Bronchial epithelial cell (primary cell): ENCODE data around the gene TNS2. TPM values are rescaled to one million over a fixed set of nuclear protein-coding genes. Genes with fewer than 3 reads are reported as not detected.

Experiments
- DNase-seq: peaks from one replicate; pipeline ENCODE4 v3.0.0-alpha.2; 2010; ENCODE audit warnings: low read depth
- FAIRE-seq: peaks from 2 replicates; lab custom pipeline; 2011; peaks lifted over from hg19 to GRCh38; lab: Jason Lieb, UNC
- H3K27me3 ChIP-seq: 2 replicates; pipeline ENCODE4 v1.5.1; 2011; ENCODE audit warnings: low read length; ENCODE audit not compliant: control insufficient read depth, insufficient read depth
- H3K36me3 ChIP-seq: 2 replicates; pipeline ENCODE4 v1.5.1; 2011; ENCODE audit warnings: low read length; ENCODE audit not compliant: control insufficient read depth, insufficient read depth
- H3K4me3 ChIP-seq: 2 replicates; pipeline ENCODE4 v1.5.1; 2011; ENCODE audit warnings: mild to moderate bottlenecking, low read depth, low read length, control low read depth
- total RNA-seq: library from RNA; depleted of rRNA; stranded (reverse); fragments of >200 nt; gene quantifications from 2 replicates; pipeline ENCODE4 v1.2.1, GENCODE V29; 2014
- TF ChIP-seq, protein P1 (sequence below): IDR thresholded peaks from 2 replicates; pipeline ENCODE4 v1.5.1; 2011; ENCODE audit warnings: mild to moderate bottlenecking, moderate library complexity, low read length, control low read depth, inconsistent platforms; ENCODE audit not compliant: insufficient read depth, severe bottlenecking

Gene TNS2
- total RNA-seq, 1 donor from 2014 or later: 1.3 TPM

- no peaks in the 10 kb centered on the region for H3K27me3 ChIP-seq
- peaks cover 8% of the 10 kb centered on the region for H3K36me3 ChIP-seq
- TF ChIP-seq, protein P1, sequence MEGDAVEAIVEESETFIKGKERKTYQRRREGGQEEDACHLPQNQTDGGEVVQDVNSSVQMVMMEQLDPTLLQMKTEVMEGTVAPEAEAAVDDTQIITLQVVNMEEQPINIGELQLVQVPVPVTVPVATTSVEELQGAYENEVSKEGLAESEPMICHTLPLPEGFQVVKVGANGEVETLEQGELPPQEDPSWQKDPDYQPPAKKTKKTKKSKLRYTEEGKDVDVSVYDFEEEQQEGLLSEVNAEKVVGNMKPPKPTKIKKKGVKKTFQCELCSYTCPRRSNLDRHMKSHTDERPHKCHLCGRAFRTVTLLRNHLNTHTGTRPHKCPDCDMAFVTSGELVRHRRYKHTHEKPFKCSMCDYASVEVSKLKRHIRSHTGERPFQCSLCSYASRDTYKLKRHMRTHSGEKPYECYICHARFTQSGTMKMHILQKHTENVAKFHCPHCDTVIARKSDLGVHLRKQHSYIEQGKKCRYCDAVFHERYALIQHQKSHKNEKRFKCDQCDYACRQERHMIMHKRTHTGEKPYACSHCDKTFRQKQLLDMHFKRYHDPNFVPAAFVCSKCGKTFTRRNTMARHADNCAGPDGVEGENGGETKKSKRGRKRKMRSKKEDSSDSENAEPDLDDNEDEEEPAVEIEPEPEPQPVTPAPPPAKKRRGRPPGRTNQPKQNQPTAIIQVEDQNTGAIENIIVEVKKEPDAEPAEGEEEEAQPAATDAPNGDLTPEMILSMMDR: peak; percentile 15
- no peak for FAIRE-seq
- DNase-seq: peak; percentile 66
- H3K4me3 ChIP-seq: no peak overlapping the region
Measured at GRCh38 chr12:53051058-53051880, 1.4 kb downstream of the TNS2 start.

DNA sequence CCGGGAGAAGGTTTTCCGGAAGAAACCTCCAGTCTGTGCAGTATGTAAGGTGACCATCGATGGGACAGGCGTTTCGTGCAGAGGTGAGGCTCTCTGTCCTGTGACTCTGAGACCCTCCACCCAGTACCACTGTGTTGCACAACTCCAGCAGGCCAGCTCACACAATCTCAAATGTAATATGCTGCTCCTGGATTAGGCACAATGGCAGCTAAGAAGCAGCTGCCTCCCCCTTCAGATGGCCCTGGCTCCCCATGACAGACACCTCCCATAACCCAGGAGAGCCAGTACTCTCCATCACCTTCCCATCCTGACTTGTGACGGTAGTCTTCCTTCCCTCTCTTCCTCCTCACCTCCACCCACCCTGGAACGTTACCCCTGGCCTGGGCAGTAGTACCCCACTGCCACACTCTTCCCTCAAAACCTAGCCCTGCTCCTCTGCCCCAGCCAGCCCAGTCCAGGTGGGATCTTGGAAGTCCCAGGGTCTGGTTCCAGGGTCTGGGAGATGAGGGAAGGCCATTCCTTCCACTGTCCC lies 2.1 kb downstream of the TNS2 start:
- no peaks in the 10 kb centered on the region for H3K27me3 ChIP-seq
- TF ChIP-seq, protein P1: no peak
- DNase-seq: no peak
- peaks cover 10% of the 10 kb centered on the region for H3K36me3 ChIP-seq
- no peak for FAIRE-seq
- H3K4me3 ChIP-seq: no peak overlapping the region

GRCh38 chr12:53052419-53053217 lies 2.8 kb downstream of the TNS2 start:
- no peak for FAIRE-seq
- H3K36me3 ChIP-seq: peaks cover 10% of the 10 kb centered on the region
- DNase-seq: peak; percentile 34
- H3K27me3 ChIP-seq: no peaks in the 10 kb centered on the region
- TF ChIP-seq, protein P1: no peak
- no peak overlapping the region for H3K4me3 ChIP-seq

DNA sequence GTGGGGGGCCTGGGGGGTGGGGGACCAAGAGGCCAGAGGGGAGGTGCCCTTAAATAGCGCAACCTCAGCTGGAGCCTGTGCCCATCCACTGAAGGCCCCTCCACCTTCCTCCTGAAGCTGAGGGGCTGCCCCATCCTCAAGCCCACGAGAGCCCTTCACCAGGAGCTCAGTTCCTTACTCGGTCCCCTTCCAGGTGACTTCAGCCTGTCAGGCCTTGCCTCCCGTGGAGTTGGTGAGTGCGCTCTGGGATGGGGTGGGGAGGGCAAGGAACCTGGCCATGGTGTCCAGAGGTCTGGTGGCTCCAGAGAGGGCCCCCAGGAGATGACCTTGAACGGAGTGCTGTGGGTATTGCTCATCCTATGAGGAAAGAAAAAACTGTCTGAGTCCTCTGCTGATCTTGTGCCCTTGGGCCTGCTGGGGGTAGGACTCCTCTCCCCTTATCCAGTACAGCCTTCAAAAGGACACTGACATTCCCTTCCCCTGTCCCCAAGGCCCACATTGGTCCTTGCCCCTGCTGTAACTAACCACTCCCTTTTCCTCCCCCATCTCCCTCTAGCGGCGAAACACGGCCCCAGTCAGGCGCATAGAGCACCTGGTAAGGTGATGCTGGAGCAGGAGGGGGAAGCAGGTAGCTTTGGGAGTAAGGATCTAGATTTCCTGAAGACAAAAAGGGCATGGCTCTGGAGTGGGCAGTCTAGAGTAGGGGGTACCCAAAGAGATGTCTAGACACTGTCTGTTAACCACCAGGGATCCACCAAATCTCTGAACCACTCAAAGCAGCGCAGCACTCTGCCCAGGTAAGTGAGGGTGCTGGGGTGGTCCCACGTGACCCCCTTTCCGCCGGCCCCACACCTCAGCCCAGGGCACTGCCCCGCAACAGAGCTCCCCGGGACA lies 3.6 kb downstream of the TNS2 start:
- FAIRE-seq (no peak), DNase-seq (peak; percentile 73)
- H3K4me3 ChIP-seq: peak overlapping the region; percentile 64
- TF ChIP-seq, protein P1: peak; percentile 86
- H3K27me3 ChIP-seq: no peaks in the 10 kb centered on the region
- peaks cover 11% of the 10 kb centered on the region for H3K36me3 ChIP-seq
